B cell (primary cell): ENCODE measurements around the gene LONP2. TPM values are rescaled to one million over a fixed set of nuclear protein-coding genes. Genes with fewer than 3 reads are reported as not detected.

Experiments used
- ATAC-seq: fragments of 200-7000 bp; cut with Tn5 transposase; one replicate; pipeline ENCODE4 v1.10.0; 2021; ENCODE audit warnings: low read depth, mild to moderate bottlenecking, moderate number of reproducible peaks, moderate library complexity
- CTCF ChIA-PET: fragments of 350-600 bp; sonication (Branson Sonifier 250); formaldehyde crosslinking; loops from one replicate; lab custom pipeline; 2021; ENCODE audit warnings: antibody characterized with exemption, inconsistent platforms; lab: Charles Lee
- POLR2A ChIA-PET: fragments of 350-600 bp; sonication (Branson Sonifier 250); formaldehyde crosslinking; loops from one replicate; lab custom pipeline; 2021; ENCODE audit warnings: antibody characterized with exemption; lab: Charles Lee
- DNase-seq: peaks from one replicate; pipeline ENCODE4 v3.0.0; 2013
- H2AFZ ChIP-seq: 2 replicates; pipeline ENCODE4 v1.6.1; 2012; ENCODE audit warnings: mild to moderate bottlenecking, low read depth, low read length; ENCODE audit not compliant: insufficient read depth, poor library complexity, severe bottlenecking
- H3K27ac ChIP-seq, 2 donors: 1 replicate in 1 of 2; 2 replicates in 1 of 2; pipeline ENCODE4 v1.5.1; 2012 to 2013; ENCODE audit warnings: low read length in 2 of 2, mild to moderate bottlenecking in 2 of 2, moderate library complexity in 1 of 2
- H3K27me3 ChIP-seq, 4 experiments: fragments of 200-600 bp in 1 of 4; sonication (generic) in 1 of 4; replicated peaks in 1 of 4; 1 replicate in 2 of 4; 2 replicates in 2 of 4; pipeline versions ENCODE4 v1.6.1 to v1.7.0; 2013 to 2016; ENCODE audit warnings: low read length in 3 of 4, mild to moderate bottlenecking in 2 of 4, mixed read lengths in 1 of 4, moderate library complexity in 1 of 4; ENCODE audit not compliant: insufficient read depth in 4 of 4, control insufficient read depth in 3 of 4; ENCODE audit errors: control extremely low read depth in 1 of 4
- H3K36me3 ChIP-seq, 2 experiments: replicated peaks in 1 of 2; 1 replicate in 1 of 2; 2 replicates in 1 of 2; pipeline versions ENCODE4 v1.6.1 to v1.7.1; 2013; ENCODE audit warnings: low read length in 1 of 2; ENCODE audit not compliant: insufficient read depth in 2 of 2, control insufficient read depth in 1 of 2; ENCODE audit errors: control extremely low read depth in 1 of 2, extremely low read depth in 1 of 2
- H3K4me1 ChIP-seq, 2 donors: fragments of 200-600 bp in 1 of 2; sonication (generic) in 1 of 2; 1 replicate in 1 of 2; 2 replicates in 1 of 2; pipeline versions ENCODE4 v1.5.1 to v1.6.1; 2013 to 2017; ENCODE audit warnings: low read length in 2 of 2; ENCODE audit not compliant: control insufficient read depth in 2 of 2, insufficient read depth in 2 of 2
- H3K4me2 ChIP-seq: replicated peaks from 2 replicates; pipeline ENCODE3; 2012; ENCODE audit warnings: mild to moderate bottlenecking, low read depth, low read length; ENCODE audit not compliant: poor library complexity, severe bottlenecking
- H3K4me3 ChIP-seq, 5 experiments: fragments of 200-600 bp in 1 of 5; sonication (generic) in 1 of 5; 1 replicate in 3 of 5; 2 replicates in 2 of 5; pipeline versions ENCODE4 v1.5.1 to v1.7.0; 2011 to 2016; ENCODE audit warnings: low read length in 4 of 5, mild to moderate bottlenecking in 4 of 5, low read depth in 2 of 5, control low read depth in 1 of 5, moderate library complexity in 1 of 5; ENCODE audit not compliant: insufficient read depth in 1 of 5; ENCODE audit errors: control extremely low read depth in 1 of 5, extremely low read depth in 1 of 5
- H3K79me2 ChIP-seq: fragments of 200-600 bp; sonication (generic); one replicate; pipeline ENCODE4 v1.6.0; 2016; ENCODE audit warnings: low read length; ENCODE audit not compliant: control insufficient read depth, insufficient read depth
- H3K9ac ChIP-seq: fragments of 200-600 bp; sonication (generic); 2 replicates; pipeline ENCODE4 v1.6.1; 2017; ENCODE audit warnings: mild to moderate bottlenecking, low read length, moderate library complexity
- H3K9me3 ChIP-seq, 3 donors: one replicate each; pipeline versions ENCODE4 v1.6.1 to v1.7.1; 2013; ENCODE audit warnings: low read length in 2 of 3; ENCODE audit not compliant: control insufficient read depth in 2 of 3, insufficient read depth in 1 of 3; ENCODE audit errors: control extremely low read depth in 1 of 3
- H4K20me1 ChIP-seq: 2 replicates; pipeline ENCODE4 v1.6.0; 2012; ENCODE audit warnings: mild to moderate bottlenecking, low read length; ENCODE audit not compliant: insufficient read depth, control insufficient read depth, poor library complexity, severe bottlenecking
- H3K27ac Mint-ChIP-seq: one replicate; pipeline ENCODE4 v1.8.0; 2021; ENCODE audit warnings: mixed read lengths
- H3K27me3 Mint-ChIP-seq: one replicate; pipeline ENCODE4 v1.8.0; 2021; ENCODE audit warnings: mixed read lengths
- H3K4me1 Mint-ChIP-seq: one replicate; pipeline ENCODE4 v1.8.0; 2021; ENCODE audit warnings: mixed read lengths
- H3K4me3 Mint-ChIP-seq: one replicate; pipeline ENCODE4 v1.8.0; 2021; ENCODE audit warnings: mixed read lengths
- H3K9me3 Mint-ChIP-seq: one replicate; pipeline ENCODE4 v1.8.0; 2022; ENCODE audit warnings: mixed read lengths; ENCODE audit not compliant: insufficient read depth
- CTCF ChIP-seq: fragments of 200-600 bp; IDR thresholded peaks from one replicate; pipeline ENCODE4 v1.8.0; 2022; ENCODE audit warnings: antibody characterized with exemption, mild to moderate bottlenecking
- EZH2 ChIP-seq: IDR thresholded peaks from 2 replicates; pipeline ENCODE4 v1.6.1; 2012; ENCODE audit warnings: borderline replicate concordance, low read depth, mild to moderate bottlenecking, moderate library complexity, low read length; ENCODE audit not compliant: insufficient read depth, poor library complexity, severe bottlenecking
- WGBS: methylation state at CpG from one replicate; pipeline ENCODE4 v1.1.5; 2013; ENCODE audit warnings: missing lambda C conversion rate; ENCODE audit not compliant: insufficient coverage; 5-methylcytosine and 5-hydroxymethylcytosine counted together
- intact Hi-C: fragments of 100-400 bp; cut with micrococcal nuclease; formaldehyde crosslinking; loops from one replicate; pipeline ENCODE4 v1.10.0; 2022
- polyA plus RNA-seq: library from polyadenylated mRNA; depleted of rRNA; stranded (reverse); fragments of >200 nt; gene quantifications from 2 replicates; pipeline ENCODE4 v1.2.3, GENCODE V29; 2012
- total RNA-seq, 2 donors: library from RNA; stranded (reverse); fragments of 120-200 nt in 1 of 2; gene quantifications; 1 replicate in 1 of 2; 2 replicates in 1 of 2; pipeline versions ENCODE4 v1.2.3 to v1.2.4, GENCODE V29; 2013 to 2022

LONP2 gene
- total and polyA plus RNA-seq, 2 donors (not counting 1 experiment from before 2014, with no cell fraction given) = 39.3 to 84.2 TPM

DNA sequence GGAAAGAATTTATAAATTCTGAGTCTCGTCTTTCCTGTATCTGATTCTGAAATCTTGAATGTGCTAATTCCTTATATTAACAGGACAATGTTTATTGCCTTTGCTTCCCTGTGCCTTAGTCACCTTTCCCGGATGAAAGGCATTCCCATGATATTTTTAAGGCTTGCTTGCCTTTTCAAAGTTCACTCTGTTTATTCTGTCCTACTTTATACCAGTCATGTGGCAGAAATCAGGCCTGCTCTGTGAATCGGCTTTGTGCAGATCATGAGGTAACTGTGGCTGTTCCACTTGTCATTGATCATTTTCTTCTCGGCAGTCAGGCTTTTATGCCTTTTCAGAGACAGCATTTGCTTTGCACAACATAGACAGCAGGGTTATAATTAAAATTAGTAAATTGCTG lies 32.0 kb downstream of the LONP2 start:
- no peaks in the 10 kb centered on the region for H3K27me3 ChIP-seq
- no peak for DNase-seq
- no peak overlapping the region for H3K27ac ChIP-seq
- no peak overlapping the region for H3K4me2 ChIP-seq
- Mint-ChIP-seq H3K4me1 (no peaks in the 10 kb centered on the region), H3K9me3 (no peaks in the 10 kb centered on the region), H3K27me3 (no peaks in the 10 kb centered on the region), H3K4me3 (no peak overlapping the region), H3K27ac (no peak overlapping the region)
- intact Hi-C loops = no loop called here
- H3K4me1 ChIP-seq = no peaks in the 10 kb centered on the region
- POLR2A ChIA-PET = no interaction called here
- 100% methylated on average over 2 of the region's 4 CpGs for WGBS
- H3K9me3 ChIP-seq = no peaks in the 10 kb centered on the region
- H3K79me2 ChIP-seq = no peaks in the 10 kb centered on the region
- H3K9ac ChIP-seq = no peak overlapping the region
- H3K4me3 ChIP-seq = no peak overlapping the region
- no peaks in the 10 kb centered on the region for H4K20me1 ChIP-seq
- CTCF ChIA-PET = no interaction called here
- H2AFZ ChIP-seq = no peak overlapping the region
- ATAC-seq = no peak
- TF ChIP-seq CTCF = no peak
- no peak for TF ChIP-seq EZH2
- H3K36me3 ChIP-seq = peaks cover 7 to 55% of the 10 kb centered on the region in 2 experiments

GRCh38 chr16:48277158-48277557 lies 33.1 kb downstream of the LONP2 start:
- H3K4me1 ChIP-seq = no peaks in the 10 kb centered on the region
- no peak overlapping the region for H3K4me3 ChIP-seq
- no peak overlapping the region for H3K4me2 ChIP-seq
- no peak overlapping the region for H3K27ac Mint-ChIP-seq
- POLR2A ChIA-PET = no interaction called here
- no peak overlapping the region for H3K4me3 Mint-ChIP-seq
- no peaks in the 10 kb centered on the region for H3K27me3 Mint-ChIP-seq
- no peak for DNase-seq
- ATAC-seq = no peak
- no peaks in the 10 kb centered on the region for H4K20me1 ChIP-seq
- no peaks in the 10 kb centered on the region for H3K9me3 ChIP-seq
- H3K27ac ChIP-seq = no peak overlapping the region
- H3K9ac ChIP-seq = no peak overlapping the region
- CTCF ChIA-PET = interaction anchor here (0.7 kb wide), 1 partner anchor 840 kb away, joined by 4 read pairs; no protein-coding TSS in a partner anchor
- peaks cover 7 to 56% of the 10 kb centered on the region in 2 experiments for H3K36me3 ChIP-seq
- H3K4me1 Mint-ChIP-seq = no peaks in the 10 kb centered on the region
- no peaks in the 10 kb centered on the region for H3K27me3 ChIP-seq
- no peaks in the 10 kb centered on the region for H3K9me3 Mint-ChIP-seq
- H2AFZ ChIP-seq = no peak overlapping the region
- no peaks in the 10 kb centered on the region for H3K79me2 ChIP-seq
- intact Hi-C loops = no loop called here
- 96% methylated on average over 5 of the region's 5 CpGs for WGBS
- no peak for TF ChIP-seq EZH2
- TF ChIP-seq CTCF = no peak
